GM23248 (cell line): Measurements from ENCODE around the gene DDB1. TPM values are rescaled to one million over a fixed set of nuclear protein-coding genes. Genes with fewer than 3 reads are reported as not detected.
A peak's percentile ranks its signal among the peaks of the same experiment; 100 is the strongest.

Experiments
- DNase-seq: peaks from one replicate; pipeline ENCODE4 v3.0.0-alpha.2; 2015
- H2AFZ ChIP-seq: fragments of 200-600 bp; sonication (generic); 2 replicates; pipeline ENCODE4 v1.6.1; 2016; ENCODE audit warnings: antibody characterized with exemption
- H3F3A ChIP-seq: fragments of 200-600 bp; sonication (generic); 2 replicates; pipeline ENCODE4 v1.6.1; 2016; ENCODE audit warnings: mild to moderate bottlenecking, antibody characterized with exemption, mixed run types; ENCODE audit not compliant: insufficient read depth
- H3K27ac ChIP-seq: fragments of 200-600 bp; sonication (generic); 2 replicates; pipeline ENCODE4 v1.5.1; 2016; ENCODE audit warnings: mild to moderate bottlenecking
- H3K27me3 ChIP-seq: fragments of 200-600 bp; sonication (generic); replicated peaks from 2 replicates; pipeline ENCODE4 v1.6.1; 2016; ENCODE audit warnings: mild to moderate bottlenecking; ENCODE audit not compliant: insufficient read depth
- H3K36me3 ChIP-seq: fragments of 200-600 bp; sonication (generic); 2 replicates; pipeline ENCODE4 v1.6.1; 2016; ENCODE audit warnings: low read depth, mild to moderate bottlenecking
- H3K4me1 ChIP-seq: fragments of 200-600 bp; sonication (generic); 2 replicates; pipeline ENCODE4 v1.6.1; 2016; ENCODE audit warnings: mild to moderate bottlenecking; ENCODE audit not compliant: insufficient read depth
- H3K4me2 ChIP-seq: fragments of 200-600 bp; sonication (generic); one replicate; pipeline ENCODE4 v1.6.1; 2016; ENCODE audit warnings: mild to moderate bottlenecking; ENCODE audit not compliant: unreplicated experiment
- H3K4me3 ChIP-seq: fragments of 200-600 bp; sonication (generic); 2 replicates; pipeline ENCODE4 v1.5.1; 2016; ENCODE audit warnings: mild to moderate bottlenecking
- H3K79me2 ChIP-seq: fragments of 200-600 bp; sonication (generic); 2 replicates; pipeline ENCODE4 v1.6.1; 2016; ENCODE audit warnings: mild to moderate bottlenecking; ENCODE audit not compliant: insufficient read depth
- H3K9ac ChIP-seq: fragments of 200-600 bp; sonication (generic); 2 replicates; pipeline ENCODE4 v1.6.1; 2016; ENCODE audit warnings: mild to moderate bottlenecking
- H3K9me2 ChIP-seq: fragments of 200-600 bp; sonication (generic); 2 replicates; pipeline ENCODE4 v1.6.1; 2016; ENCODE audit warnings: mixed run types, mild to moderate bottlenecking, moderate library complexity; ENCODE audit not compliant: insufficient read depth
- H3K9me3 ChIP-seq: fragments of 200-600 bp; sonication (generic); one replicate; pipeline ENCODE4 v1.6.1; 2017; ENCODE audit warnings: low read depth
- H4K20me1 ChIP-seq: fragments of 200-600 bp; sonication (generic); 2 replicates; pipeline ENCODE4 v1.6.0; 2016; ENCODE audit not compliant: insufficient read depth
- EZH2 ChIP-seq: fragments of 200-600 bp; sonication (generic); IDR thresholded peaks from 2 replicates; pipeline ENCODE4 v1.6.1; 2018; ENCODE audit warnings: antibody characterized with exemption, mild to moderate bottlenecking; ENCODE audit not compliant: insufficient read depth, poor library complexity, severe bottlenecking
- EZH2phosphoT487 ChIP-seq: fragments of 200-600 bp; sonication (generic); IDR thresholded peaks from 2 replicates; pipeline ENCODE4 v1.6.1; 2018; ENCODE audit warnings: antibody characterized with exemption, moderate library complexity, mild to moderate bottlenecking, low read depth; ENCODE audit not compliant: insufficient read depth
- WGBS, 2 experiments: methylation state at CpG; one replicate each; pipeline ENCODE4 v1.1.6; 2015 to 2017; ENCODE audit warnings: low lambda C conversion rate in 2 of 2, low coverage in 1 of 2; ENCODE audit errors: missing lambda C conversion rate in 2 of 2; 5-methylcytosine and 5-hydroxymethylcytosine counted together
- in situ Hi-C: fragments of 300-500 bp; cut with MboI; formaldehyde crosslinking; loops from 2 replicates; pipeline ENCODE4 v1.15.0; 2020
- polyA plus RNA-seq: library from polyadenylated mRNA; unstranded; fragments of >200 nt; fragmentation: Nextera tagmentation; extraction: Ambion mirVana; gene quantifications from 2 replicates; pipeline ENCODE4 v1.2.1, GENCODE V29; 2016
- total RNA-seq: library from RNA; depleted of rRNA; stranded (reverse); fragments of >200 nt; shearing (Covaris generic); gene quantifications from 2 replicates; pipeline ENCODE4 v1.2.3, GENCODE V29; 2014

Gene DDB1
- total and polyA plus RNA-seq, 2 experiments from 2014 or later: 160 to 252 TPM

DNA sequence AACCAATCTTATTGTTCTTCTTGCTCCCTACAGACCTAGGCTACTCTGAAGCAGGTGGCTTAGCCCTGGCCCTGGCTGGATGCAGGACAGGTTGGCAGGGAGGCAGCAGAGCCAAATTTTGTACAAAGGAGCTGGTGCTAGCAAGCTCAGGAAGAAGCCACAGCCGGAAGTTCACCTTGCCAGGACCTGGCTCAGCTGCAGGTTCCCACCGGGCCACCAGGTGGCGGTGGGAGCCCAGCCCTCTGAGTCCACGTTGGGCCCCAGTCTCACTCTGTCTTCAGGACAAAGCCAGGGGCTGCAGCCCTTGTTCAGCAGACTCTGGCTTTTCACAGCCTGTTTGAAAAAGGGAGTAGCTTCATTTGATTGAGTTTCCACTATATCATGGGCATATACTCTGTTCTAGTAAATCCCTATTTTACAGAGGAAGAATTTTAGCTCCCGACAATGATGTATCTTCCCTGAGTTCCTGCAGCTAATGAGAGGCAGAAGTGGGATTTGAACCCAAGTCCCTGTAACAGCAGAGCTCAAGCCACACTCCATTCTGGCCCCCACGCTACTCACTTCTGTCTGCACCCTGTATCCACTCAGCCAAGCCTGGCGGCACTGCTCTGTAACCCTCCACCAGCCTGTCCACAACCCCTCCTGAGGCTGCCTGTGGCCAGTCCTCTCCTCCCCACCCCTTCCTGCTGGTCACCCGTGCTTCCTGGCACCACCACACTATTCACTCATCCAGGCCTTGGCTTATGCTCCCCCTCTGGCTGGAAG is 3.4 kb upstream of the DDB1 start:
- 0 out of 2 replicates have a peak, but pooled peaks cover 5% of the 10 kb centered on the region for H3K4me1 ChIP-seq
- H3K9ac ChIP-seq: no peak overlapping the region
- TF ChIP-seq EZH2phosphoT487: no peak
- no peak for TF ChIP-seq EZH2
- no peaks in the 10 kb centered on the region for H4K20me1 ChIP-seq
- peaks cover 25% of the 10 kb centered on the region; the same call in 1 of the 2 replicates for H3F3A ChIP-seq
- H3K36me3 ChIP-seq: no peaks in the 10 kb centered on the region
- no peak overlapping the region for H3K4me2 ChIP-seq
- WGBS, 2 experiments: 24 to 26% methylated on average over 8 of the region's 8 CpGs
- peaks cover 16% of the 10 kb centered on the region for H3K79me2 ChIP-seq
- H2AFZ ChIP-seq: peak overlapping the region; percentile 50; the same call in 1 of the 2 replicates
- H3K4me3 ChIP-seq: no peak overlapping the region
- no peaks in the 10 kb centered on the region for H3K27me3 ChIP-seq
- no peaks in the 10 kb centered on the region for H3K9me3 ChIP-seq
- no peaks in the 10 kb centered on the region for H3K9me2 ChIP-seq
- in situ Hi-C loops: loop anchor here (5.0 kb wide), 1 partner anchor 51 kb away; no protein-coding TSS in a partner anchor
- H3K27ac ChIP-seq: no peak overlapping the region
- peak; percentile 85 for DNase-seq

DNA sequence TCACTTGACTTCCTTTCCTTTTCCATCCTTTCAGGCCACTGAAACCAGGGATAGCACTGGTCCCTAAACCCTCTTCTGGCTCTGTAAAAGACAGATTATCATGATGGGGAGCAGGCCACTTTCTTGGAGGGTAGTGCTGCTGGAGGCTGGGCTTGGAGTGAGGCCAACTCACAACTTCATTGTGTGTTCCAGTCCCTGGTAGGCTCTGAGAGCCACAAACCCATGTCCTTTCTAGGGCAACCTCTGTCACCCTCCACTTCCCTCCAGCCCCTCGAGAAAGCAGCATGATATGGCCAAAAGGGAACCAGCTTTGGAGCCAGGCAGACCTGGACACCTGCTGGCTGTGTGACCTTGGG is 2.4 kb upstream of the DDB1 start:
- Histone ChIP-seq H3K9me3 (no peaks in the 10 kb centered on the region), H2AFZ (no peak overlapping the region), H3K4me1 (peaks cover 16% of the 10 kb centered on the region), H3K27me3 (no peaks in the 10 kb centered on the region), H3K9me2 (no peaks in the 10 kb centered on the region), H3K79me2 (peaks cover 26% of the 10 kb centered on the region), H3K4me3 (no peak overlapping the region), H3K36me3 (no peaks in the 10 kb centered on the region), H3F3A (peaks cover 29% of the 10 kb centered on the region; the same call in 1 of the 2 replicates), H3K9ac (no peak overlapping the region), H4K20me1 (no peaks in the 10 kb centered on the region), H3K4me2 (no peak overlapping the region), H3K27ac (no peak overlapping the region)
- in situ Hi-C loops: loop anchor here (5.0 kb wide), 1 partner anchor 52 kb away; no protein-coding TSS in a partner anchor
- TF ChIP-seq EZH2 (no peak), EZH2phosphoT487 (no peak)
- 100% methylated on average over 1 of the region's 1 CpG for WGBS, 2 experiments
- DNase-seq: no peak

DNA sequence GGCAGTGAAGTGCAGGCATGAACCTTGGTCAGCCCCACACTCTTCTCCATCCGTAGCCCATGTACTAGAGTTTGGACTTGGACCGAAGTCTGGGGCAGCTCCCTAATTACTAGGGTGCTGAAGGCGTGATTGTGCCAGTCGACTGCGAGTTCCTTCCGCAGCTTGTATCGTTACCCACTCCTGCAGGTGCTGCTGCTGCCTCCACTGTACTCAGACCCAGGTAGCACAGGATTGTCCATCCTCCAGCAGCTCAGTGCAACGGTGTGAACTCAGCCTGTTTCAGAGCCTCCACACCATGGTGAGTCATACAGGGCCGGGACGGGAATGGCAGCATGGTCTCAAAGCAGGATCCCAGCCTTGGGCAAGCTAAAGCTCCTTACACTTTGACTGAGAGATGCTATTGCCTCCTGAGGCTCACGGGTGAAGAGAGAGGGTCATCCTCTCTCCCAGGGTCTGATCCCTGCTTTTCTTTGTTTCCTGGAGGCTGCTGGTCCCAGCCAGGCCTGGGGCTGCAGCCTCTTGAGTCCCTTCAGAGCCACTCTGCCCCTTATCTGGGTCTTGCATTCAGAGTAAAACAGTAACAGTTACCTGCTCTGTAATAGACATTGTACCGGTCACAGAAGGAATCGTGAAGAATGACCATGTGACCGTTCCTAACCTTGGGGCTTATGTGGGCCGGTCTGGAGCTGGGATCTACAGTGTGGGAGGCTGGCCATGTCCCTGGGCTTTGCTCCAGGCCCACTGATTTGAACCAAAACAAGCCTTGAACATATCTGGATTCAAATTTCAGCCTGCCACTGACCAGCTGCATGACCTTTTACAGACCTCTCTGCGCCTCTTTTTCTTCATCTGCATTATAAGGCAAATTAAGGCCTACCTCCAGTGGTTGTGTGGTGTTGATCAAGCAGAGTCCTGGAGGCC is 1.8 kb upstream of the DDB1 start:
- TF ChIP-seq EZH2 (no peak), EZH2phosphoT487 (no peak)
- H3K36me3 ChIP-seq: no peaks in the 10 kb centered on the region

More for the DNA sequence above, 1.8 kb upstream of the DDB1 start:
- H3K4me3 ChIP-seq: no peak overlapping the region
- in situ Hi-C loops: loop anchor here (5.0 kb wide), 1 partner anchor 53 kb away; no protein-coding TSS in a partner anchor
- H3F3A ChIP-seq: peaks cover 34% of the 10 kb centered on the region; the same call in 1 of the 2 replicates
- peak; percentile 68 for DNase-seq
- H3K9me2 ChIP-seq: no peaks in the 10 kb centered on the region
- H3K27me3 ChIP-seq: no peaks in the 10 kb centered on the region
- no peaks in the 10 kb centered on the region for H4K20me1 ChIP-seq
- 80 to 82% methylated on average over 16 of the region's 16 CpGs for WGBS, 2 experiments
- H2AFZ ChIP-seq: no peak overlapping the region
- peaks cover 33% of the 10 kb centered on the region for H3K79me2 ChIP-seq
- H3K4me2 ChIP-seq: no peak overlapping the region
- H3K4me1 ChIP-seq: peaks cover 22% of the 10 kb centered on the region
- H3K9ac ChIP-seq: no peak overlapping the region
- H3K9me3 ChIP-seq: no peaks in the 10 kb centered on the region
- no peak overlapping the region for H3K27ac ChIP-seq
